GM18519 (cell line): Measurements from ENCODE around the gene C2CD4B.

Experiments
- ATAC-seq: cut with Tn5 transposase; IDR thresholded peaks from one replicate; pipeline ENCODE4 v1.9.1; 2021; ENCODE audit warnings: mild to moderate bottlenecking, moderate library complexity; ENCODE audit not compliant: unreplicated experiment, low FRiP score

Gene C2CD4B, protein sequence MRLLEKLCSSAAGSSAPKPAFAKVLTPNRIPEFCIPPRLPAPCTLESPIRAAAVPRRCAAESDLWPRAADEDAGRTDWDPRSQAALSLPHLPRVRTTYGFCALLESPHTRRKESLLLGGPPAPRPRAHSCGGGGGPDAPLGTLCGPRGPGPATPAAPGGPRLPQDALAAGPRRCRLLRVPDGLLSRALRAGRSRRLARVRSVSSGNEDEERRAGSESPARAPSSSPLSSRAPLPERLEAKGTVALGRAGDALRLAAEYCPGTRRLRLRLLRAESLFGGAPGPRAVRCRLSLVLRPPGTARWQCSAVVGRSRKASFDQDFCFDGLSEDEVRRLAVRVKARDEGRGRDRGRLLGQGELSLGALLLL

DNA sequence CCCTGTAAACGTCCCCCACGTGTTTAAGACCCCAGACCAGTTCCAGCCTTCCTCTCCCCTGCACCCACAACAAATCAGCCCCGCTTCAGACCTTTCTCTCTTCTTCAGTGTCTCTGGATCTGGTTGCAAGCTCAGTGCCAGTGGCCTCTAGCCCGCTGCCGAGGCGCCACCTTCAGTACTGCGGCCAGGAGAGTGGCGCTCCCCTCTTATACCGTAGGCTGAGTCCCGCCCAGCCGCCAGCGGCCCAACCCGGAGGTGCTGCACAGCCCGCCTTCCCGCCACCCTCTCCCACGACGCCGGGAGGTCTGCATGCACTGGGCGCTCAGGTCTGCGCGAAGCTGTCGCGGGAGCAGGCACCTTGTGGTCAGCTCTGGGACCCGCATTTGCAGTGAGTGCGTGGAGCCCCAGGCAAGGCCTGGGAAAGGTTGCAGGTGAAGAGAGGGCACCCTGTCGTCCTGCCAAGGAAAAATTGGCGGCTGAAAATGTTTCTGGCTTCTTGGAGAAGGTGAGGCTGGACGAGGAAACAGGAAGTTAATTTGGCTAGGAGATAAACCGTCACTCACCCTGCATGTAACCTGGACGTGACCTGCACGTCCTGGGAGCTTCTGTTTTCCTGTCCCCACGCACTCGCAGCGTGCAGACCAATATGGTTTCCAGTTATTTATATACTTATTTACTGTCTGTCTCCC, at the start of gene C2CD4B:
TSS of gene C2CD4B (minus strand) at position 182 of the 689 bp plus-strand sequence. CDS start 301 bp downstream, outside the sequence.
- ATAC-seq: no peak

DNA sequence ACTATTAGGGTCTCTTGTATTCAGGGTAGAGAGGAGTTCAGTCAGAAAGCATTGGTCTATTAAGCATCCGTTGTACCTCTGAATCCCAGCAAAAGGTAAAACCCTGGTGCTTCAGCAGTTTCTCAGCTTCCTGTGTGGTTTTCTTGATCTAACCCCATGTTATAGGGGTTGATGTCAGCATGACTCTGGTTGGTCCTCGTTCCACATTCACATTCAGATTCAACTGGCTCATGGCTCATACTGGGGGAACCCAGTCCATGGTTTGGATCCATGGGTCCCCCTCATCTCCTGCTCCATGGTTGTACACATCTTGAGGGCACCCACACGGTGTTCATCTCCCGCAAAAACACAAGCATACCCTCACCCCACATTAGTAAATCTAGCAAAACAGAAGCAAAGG, 47.7 kb upstream of the C2CD4B start:
- ATAC-seq: no peak

DNA sequence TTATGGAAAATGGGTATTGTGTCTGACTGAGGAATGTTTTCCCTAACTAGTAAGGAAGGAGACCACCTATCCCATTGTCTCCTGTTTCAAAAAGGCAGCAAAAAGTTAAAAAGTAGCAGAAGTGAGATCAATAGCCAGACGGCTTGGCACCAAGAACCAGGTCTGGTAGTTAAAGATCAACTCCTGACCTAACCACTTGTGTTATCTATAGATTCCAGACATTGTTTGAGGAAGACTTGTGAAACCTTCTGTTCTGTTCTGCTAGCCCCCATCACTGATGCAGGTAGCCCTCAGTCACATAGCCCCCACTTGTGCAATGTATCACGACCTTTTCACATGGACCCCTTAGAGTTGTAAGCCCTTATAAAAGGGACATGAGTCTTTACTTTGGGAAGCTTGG, 46.3 kb upstream of the C2CD4B start:
- no peak for ATAC-seq

DNA sequence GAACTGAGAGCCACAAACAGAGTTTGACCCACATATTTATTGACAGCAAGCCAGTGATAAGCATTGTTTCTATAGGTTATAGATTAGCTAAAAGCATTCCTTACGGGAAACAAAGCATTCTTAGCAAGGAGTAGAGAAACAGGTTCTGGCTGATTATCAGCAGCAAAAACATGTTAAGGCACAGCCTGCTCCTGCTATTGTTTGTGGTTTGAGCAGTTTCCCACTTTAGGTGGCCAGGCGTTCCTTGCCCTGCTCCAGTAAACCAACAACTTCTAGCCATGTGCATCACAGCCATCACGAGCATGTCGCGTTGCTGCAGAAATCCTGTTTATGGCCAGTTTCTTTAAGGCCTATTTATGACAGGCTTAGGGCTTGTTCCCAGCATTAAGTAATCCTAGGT, 44.7 kb upstream of the C2CD4B start:
- no peak for ATAC-seq

DNA sequence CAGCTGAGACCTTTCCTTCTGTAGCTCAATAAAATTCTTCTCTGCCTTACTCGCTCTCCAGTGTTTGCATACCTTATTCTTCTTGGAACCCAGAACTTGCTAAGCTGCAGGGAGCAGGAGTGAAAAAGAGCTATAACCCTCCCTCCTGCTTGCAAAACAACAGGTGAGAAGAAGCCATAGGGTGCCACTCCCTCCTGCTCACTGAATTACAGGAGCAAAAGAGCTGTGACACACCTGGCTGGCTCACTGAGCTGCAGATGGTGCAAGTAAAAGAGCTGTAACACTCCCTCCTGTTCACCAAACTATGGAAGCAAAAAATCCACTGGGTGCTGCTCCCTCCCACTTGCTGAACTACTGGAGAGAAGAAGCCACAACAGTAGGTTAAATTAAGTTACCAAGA, 44.2 kb upstream of the C2CD4B start:
- no peak for ATAC-seq

DNA sequence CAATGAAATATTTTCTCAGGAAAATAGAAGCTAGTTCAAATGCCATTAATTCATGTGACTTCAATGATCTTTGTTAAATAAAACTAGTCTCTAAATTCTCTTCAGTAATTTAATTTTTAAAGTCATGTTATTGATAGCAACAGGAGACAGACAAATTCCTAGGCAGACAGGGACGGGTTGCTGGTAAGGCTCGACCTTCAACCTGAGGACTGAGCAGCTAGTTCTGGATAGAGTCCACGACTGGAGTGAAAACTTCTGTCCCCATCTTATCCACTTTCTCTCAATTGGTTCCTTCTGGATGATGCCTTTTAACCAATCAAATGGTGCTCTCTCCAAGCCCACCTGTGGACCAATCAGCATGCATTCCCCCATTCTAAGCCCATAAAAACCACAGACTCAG, 43.8 kb upstream of the C2CD4B start:
- no peak for ATAC-seq

DNA sequence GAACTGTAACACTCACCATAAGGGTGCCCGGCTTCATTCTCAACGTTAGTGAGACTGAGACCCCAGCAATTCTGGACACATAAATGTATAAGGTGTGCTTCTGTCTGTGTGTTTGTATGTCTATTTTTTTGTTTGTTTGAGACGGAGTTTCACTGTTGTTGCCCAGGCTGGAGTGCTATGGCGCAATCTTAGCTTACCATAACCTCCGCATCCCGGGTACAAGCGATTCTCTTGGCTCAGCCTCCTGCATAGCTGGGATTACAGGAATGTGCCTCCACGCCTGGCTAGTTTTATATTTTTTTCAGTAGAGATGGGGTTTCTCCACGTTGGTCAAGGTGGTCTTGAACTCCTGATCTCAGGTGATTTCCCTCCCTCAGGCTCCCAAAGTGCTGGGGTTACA, 43.3 kb upstream of the C2CD4B start:
- ATAC-seq: no peak

DNA sequence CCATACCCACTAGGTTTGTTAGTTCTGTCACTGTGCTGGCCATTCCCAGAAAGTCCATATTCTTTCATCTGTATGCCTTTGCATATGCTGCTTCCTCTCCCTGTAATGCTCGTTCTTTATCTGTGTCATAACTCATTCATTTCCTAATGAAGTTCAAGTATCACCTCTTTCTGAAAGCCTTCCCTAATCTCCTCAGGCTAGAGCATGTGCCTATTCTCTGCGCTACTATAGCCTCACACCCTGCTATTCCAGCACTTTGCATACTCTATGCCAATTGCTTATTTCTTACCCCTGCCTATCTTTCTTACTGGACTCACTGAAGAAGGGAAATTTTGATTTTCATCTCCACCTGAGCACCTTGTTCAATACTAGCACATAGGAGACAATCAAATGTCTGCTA, 25.6 kb upstream of the C2CD4B start:
- no peak for ATAC-seq

DNA sequence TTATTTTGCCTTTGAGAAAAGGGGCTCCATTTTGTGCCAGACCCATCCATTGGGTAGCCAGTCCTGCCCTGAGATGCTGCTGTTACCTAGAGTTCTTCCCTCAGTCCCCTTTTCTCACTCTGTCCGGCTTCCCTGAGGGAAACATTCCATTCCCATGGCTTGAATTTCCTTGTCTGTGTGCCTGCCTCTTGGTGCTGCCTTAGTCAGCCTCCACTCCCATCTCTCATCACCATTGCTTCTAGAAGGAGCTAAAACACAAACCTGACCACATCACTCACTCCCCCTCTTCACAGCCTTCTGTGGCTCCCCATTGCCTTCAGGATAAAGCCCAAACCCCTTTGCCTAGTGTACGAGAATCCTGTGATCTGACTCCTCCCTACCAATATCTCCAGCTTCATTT, 25.2 kb upstream of the C2CD4B start:
- ATAC-seq: no peak

DNA sequence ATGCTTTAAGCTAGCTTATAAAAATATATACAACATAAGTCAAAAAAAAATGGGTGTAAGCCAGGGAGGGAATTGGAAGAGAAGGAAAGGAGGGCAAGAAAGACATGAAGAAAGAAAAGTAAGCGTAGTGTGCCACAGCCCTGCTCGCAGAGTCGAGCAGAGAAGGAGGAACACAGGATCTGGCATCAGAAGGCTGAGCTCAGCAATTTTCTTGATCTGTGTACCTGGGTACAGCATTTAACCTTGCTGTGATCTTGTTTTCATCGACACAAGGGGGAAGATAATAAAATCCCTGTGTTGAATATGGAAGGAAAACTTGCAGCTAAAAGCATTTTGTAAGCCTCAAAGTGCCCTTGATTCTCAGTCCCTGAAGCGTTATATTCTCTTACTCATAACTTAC, 23.7 kb upstream of the C2CD4B start:
- ATAC-seq: no peak

DNA sequence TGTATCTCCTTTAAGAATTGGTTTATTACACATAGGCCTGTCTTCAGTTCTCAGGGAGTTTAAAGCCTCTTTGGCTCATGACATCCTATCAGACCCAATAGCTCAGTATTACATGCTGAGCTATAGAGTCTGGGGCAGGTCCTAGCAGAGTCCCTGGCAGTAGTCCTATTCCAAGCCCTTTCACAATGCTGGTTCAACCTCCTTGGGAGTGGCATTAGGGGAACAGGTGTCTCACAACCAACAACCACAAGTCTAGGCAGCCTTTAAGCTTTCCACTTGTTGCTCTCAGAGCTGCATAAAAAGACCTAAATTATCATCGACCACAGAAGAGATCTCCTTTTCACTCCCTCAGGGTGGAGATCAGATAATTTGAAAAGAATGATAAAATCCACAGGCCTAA, 22.8 kb upstream of the C2CD4B start:
- ATAC-seq: no peak

DNA sequence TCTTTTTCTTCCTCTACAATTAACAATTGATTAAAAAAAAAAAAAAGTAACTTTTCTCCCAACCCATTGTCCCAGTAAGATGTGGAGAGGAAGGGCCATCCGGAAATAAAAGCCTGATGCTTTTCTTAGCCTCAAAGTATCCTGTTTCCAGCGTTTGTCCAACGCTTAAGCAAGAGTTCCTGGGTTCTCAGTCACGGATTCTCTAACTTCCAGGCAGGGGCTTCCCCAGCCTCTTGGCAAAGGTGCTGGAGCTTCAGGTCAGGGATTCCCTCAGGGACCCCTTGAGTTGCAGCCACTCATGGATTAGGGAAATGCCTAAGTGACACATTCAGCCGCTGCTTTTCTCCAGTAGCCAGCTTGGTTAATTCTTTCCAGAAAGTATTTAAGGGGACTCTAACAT, 22.3 kb upstream of the C2CD4B start:
- no peak for ATAC-seq

DNA sequence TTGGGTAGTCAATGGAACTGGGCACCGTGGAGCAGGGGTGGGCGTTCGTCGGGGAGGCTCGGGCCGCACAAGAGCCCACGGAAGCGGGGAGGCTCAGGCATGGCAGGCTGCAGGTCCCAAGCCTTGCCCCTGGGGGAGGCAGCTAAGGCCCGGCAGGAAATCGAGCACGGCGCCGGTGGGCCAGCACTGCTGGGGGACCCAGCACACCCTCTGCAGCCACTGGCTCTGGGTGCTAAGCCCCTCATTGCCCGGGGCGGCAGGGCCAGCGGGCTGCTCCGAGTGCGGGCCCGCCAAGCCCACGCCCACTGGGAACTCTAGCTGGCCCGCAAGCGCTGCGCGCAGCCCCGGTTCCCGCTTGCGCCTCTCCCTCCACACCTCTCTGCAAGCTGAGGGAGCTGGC, 21.5 kb upstream of the C2CD4B start:
- no peak for ATAC-seq

DNA sequence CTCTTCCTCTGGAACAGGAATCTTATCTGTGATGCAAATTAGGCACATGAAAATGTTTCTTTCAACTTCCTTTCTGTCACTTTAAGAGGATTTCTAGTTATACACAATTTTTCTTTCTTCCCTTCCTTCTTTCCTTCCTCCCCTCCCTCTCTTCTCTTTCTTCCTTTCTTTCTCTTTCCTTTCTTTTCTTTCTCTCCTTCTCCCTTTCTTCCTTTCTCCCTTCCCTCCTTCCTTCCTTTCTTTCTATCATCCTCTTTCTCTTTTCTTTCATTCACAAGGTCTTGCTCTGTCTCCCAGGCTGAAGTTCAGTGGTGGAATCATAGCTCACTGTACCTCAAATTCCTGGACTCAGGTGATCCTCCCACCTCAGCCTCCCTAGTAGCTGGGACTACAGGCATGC, 18.0 kb upstream of the C2CD4B start:
- ATAC-seq: no peak

DNA sequence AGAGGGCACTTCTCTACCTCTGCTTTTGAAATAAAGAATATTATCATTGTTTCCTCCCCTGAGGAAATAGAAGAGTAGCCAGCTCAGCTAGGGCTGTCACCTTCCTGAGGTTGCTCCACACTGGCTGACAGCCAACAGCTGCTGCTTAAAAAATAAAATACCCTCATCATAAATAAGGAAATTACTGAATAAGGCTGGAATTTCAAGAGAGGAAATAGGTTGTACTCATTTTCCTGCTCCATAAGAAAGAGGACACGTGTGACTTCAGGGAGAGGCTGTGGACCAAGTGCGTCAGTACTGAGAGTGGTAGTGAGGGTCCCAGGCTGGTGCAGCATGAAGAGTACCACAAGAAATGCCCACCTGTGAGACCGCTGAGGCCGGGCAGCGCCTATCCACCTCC, 8.1 kb upstream of the C2CD4B start:
- no peak for ATAC-seq

DNA sequence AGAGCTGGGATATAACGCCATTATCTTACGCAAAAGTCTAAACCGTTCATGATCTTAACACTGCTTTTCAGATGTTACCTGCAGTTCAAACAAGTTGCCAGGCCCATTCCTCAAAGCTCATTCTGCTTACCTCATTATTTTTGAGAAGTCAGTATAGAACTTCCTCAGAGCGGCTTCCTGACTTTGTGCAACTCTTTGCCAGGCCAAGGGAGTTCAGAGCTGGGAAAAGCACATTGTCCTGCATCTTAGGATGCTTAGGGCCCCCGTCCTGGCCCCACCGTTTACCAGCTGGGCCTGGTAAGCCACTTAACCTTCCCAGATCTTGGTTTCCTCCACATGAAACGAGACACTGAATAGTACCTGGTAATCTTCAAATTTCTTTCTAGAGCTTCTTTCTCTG, 6.8 kb upstream of the C2CD4B start:
- ATAC-seq: no peak

DNA sequence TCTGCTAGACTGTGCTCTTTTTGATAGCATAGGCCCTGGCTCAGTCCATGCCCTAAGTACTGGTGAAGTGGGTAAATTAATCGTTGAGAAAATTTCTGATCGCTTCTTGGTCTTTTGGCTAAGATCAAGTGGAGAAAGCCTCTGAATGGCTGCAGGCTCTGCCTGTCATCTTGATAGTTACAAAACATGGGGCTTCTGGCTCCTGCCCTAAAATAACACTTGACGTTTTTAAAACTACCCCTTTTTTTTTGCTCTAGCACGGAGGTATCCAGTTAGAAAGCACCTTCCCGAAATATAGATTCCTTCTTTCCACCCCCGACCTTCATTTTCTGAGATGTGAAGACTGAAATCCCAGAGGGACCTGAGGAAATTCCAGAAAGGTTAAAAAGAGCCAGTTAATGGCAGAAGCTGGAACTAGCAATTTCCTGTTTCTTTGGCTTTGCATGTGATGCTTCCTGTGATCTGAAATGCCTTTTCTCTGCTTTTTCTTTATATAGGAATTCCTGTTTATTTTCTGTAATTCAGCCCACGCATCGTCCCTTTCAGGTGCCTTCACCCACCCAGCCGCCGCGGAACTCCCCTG, 799 bp upstream of the C2CD4B start:
- no peak for ATAC-seq

DNA sequence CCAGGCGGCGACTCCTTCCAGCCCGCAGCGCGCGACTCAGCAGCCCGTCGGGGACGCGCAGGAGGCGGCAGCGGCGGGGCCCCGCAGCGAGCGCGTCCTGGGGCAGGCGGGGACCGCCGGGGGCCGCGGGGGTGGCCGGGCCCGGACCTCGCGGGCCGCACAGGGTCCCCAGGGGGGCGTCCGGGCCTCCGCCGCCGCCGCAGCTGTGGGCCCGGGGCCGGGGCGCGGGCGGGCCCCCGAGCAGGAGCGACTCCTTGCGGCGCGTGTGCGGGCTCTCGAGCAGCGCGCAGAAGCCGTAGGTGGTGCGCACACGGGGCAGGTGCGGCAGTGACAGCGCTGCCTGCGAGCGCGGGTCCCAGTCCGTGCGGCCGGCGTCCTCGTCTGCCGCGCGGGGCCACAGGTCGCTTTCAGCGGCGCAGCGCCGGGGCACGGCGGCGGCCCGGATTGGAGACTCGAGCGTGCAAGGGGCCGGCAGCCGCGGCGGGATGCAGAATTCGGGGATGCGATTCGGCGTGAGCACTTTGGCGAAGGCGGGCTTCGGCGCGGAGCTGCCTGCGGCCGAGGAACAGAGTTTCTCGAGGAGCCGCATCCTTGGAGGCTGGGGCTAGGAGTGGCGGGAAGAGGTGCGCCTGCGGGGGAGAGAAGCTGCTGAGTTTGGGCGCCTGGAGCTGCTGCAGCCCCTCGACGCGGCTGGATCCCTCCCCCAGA, 535 bp downstream of the C2CD4B start:
- no peak for ATAC-seq

DNA sequence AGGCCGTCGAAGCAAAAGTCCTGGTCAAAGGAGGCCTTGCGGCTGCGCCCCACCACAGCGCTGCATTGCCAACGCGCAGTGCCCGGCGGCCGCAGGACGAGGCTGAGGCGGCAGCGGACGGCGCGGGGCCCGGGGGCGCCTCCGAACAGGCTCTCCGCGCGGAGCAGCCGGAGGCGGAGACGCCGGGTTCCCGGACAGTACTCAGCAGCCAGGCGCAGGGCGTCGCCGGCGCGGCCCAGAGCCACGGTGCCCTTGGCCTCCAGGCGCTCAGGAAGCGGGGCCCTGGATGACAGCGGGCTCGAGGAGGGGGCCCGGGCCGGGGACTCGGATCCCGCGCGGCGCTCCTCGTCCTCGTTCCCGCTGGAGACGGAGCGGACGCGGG, 1.1 kb downstream of the C2CD4B start:
- ATAC-seq: no peak

DNA sequence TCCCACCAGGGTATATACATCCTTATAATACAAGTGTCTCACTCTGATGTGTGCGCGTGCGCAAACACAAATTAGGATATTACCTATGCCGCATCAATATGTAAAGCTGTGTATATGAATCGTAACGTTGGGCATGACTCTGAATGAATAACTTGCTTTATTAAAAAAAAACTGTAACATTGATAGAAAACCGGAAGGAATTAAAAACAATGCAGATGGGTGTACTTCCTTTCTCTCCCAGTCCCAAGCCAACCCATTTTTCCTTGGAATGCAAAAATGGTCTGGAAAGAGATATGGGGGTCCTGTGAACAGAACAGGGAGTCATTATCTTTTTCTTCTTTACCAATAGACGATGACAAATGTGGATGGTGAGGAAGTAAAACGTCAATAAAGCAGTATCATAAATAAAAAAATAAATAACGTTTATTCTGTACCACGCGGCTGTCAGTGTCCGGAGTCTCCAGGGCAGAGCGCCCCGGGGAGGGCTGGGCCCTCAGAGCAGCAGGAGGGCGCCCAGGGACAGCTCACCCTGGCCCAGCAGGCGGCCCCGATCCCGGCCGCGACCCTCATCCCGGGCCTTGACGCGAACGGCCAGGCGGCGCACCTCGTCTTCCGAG, 1.6 kb downstream of the C2CD4B start:
- ATAC-seq: no peak

DNA sequence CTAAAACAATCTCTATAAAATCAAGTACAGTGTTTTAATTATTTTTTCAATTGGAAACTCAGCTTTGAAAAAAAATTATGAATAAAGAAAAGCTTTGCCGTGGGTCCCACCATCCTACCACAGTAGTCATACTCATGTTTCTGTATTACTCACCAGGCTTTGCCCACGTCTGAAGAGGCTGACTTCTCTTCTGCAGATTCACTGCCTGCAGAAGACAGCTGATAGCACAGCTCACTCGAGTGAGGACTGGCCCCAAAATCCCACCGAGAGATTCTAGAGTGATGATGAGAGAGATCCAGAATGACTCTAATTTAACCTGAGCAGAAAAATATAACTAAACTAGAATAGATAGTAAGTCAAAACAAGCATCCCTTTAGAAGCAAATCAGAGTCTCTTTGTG, 11.9 kb downstream of the C2CD4B start:
- ATAC-seq: no peak
